ENCODE data around the gene APOM. TPM values are rescaled to one million over a fixed set of nuclear protein-coding genes. Genes with fewer than 3 reads are reported as not detected.

Gene APOM
- polyA plus RNA-seq, 1 donor, result 14.1 TPM

GRCh38 chr6:31630177-31630934 lies 25.3 kb upstream of the APOM start:
- Histone ChIP-seq H3K36me3 (ENCODE audit: control insufficient read depth, insufficient read depth, low read length) (peaks cover 99% of the 10 kb centered on the region), H3K27ac (ENCODE audit: low read length) (no peak overlapping the region), H3K27me3 (ENCODE audit: control insufficient read depth, insufficient read depth, low read length) (no peaks in the 10 kb centered on the region), H3K4me3 (ENCODE audit: low read length) (no peak overlapping the region), H3K9me3 (ENCODE audit: control insufficient read depth, low read depth, low read length) (no peaks in the 10 kb centered on the region), H3K4me1 (ENCODE audit: control insufficient read depth, insufficient read depth, low read length) (no peaks in the 10 kb centered on the region)
- no peak for DNase-seq
- 96% methylated on average over 4 of the region's 25 CpGs for WGBS (ENCODE audit: insufficient coverage, low lambda C conversion rate)

- Histone ChIP-seq H3K4me1 (ENCODE audit: control insufficient read depth, insufficient read depth, low read length) (no peaks in the 10 kb centered on the region), H3K36me3 (ENCODE audit: control insufficient read depth, insufficient read depth, low read length) (peaks cover 99% of the 10 kb centered on the region), H3K27ac (ENCODE audit: low read length) (no peak overlapping the region), H3K9me3 (ENCODE audit: control insufficient read depth, low read depth, low read length) (no peaks in the 10 kb centered on the region), H3K27me3 (ENCODE audit: control insufficient read depth, insufficient read depth, low read length) (no peaks in the 10 kb centered on the region), H3K4me3 (ENCODE audit: low read length) (no peak overlapping the region)
- no CpG with 5 or more reads among the region's 16 CpGs for WGBS (ENCODE audit: insufficient coverage, low lambda C conversion rate)
- no peak for DNase-seq
These were observed 24.5 kb upstream of the APOM start for GRCh38 chr6:31631209-31631608.

- Histone ChIP-seq H3K9me3 (ENCODE audit: control insufficient read depth, low read depth, low read length) (no peaks in the 10 kb centered on the region), H3K4me3 (ENCODE audit: low read length) (no peak overlapping the region), H3K4me1 (ENCODE audit: control insufficient read depth, insufficient read depth, low read length) (no peaks in the 10 kb centered on the region), H3K27me3 (ENCODE audit: control insufficient read depth, insufficient read depth, low read length) (no peaks in the 10 kb centered on the region), H3K27ac (ENCODE audit: low read length) (no peak overlapping the region), H3K36me3 (ENCODE audit: control insufficient read depth, insufficient read depth, low read length) (peaks cover 99% of the 10 kb centered on the region)
- 93% methylated on average over 3 of the region's 32 CpGs for WGBS (ENCODE audit: insufficient coverage, low lambda C conversion rate)
- DNase-seq, result no peak
These were observed 23.9 kb upstream of the APOM start for GRCh38 chr6:31631681-31632278.

- DNase-seq, result no peak
- 100% methylated on average over 1 of the region's 26 CpGs for WGBS (ENCODE audit: insufficient coverage, low lambda C conversion rate)
- Histone ChIP-seq H3K27ac (ENCODE audit: low read length) (no peak overlapping the region), H3K4me1 (ENCODE audit: control insufficient read depth, insufficient read depth, low read length) (no peaks in the 10 kb centered on the region), H3K27me3 (ENCODE audit: control insufficient read depth, insufficient read depth, low read length) (no peaks in the 10 kb centered on the region), H3K36me3 (ENCODE audit: control insufficient read depth, insufficient read depth, low read length) (peaks cover 99% of the 10 kb centered on the region), H3K4me3 (ENCODE audit: low read length) (no peak overlapping the region), H3K9me3 (ENCODE audit: control insufficient read depth, low read depth, low read length) (no peaks in the 10 kb centered on the region)
These were observed 23.3 kb upstream of the APOM start for GRCh38 chr6:31632279-31632946.

- DNase-seq, result no peak
- H3K4me1 ChIP-seq (ENCODE audit: control insufficient read depth, insufficient read depth, low read length), result no peaks in the 10 kb centered on the region
- no peak overlapping the region for H3K4me3 ChIP-seq (ENCODE audit: low read length)
- no CpG with 5 or more reads among the region's 7 CpGs for WGBS (ENCODE audit: insufficient coverage, low lambda C conversion rate)
- no peaks in the 10 kb centered on the region for H3K27me3 ChIP-seq (ENCODE audit: control insufficient read depth, insufficient read depth, low read length)
- no peak overlapping the region for H3K27ac ChIP-seq (ENCODE audit: low read length)
- H3K36me3 ChIP-seq (ENCODE audit: control insufficient read depth, insufficient read depth, low read length), result peaks cover 96% of the 10 kb centered on the region
- no peaks in the 10 kb centered on the region for H3K9me3 ChIP-seq (ENCODE audit: control insufficient read depth, low read depth, low read length)
These were observed 22.2 kb upstream of the APOM start for GRCh38 chr6:31633447-31633846.

GRCh38 chr6:31634131-31634530 lies 21.6 kb upstream of the APOM start:
- no peak overlapping the region for H3K4me3 ChIP-seq (ENCODE audit: low read length)
- no peaks in the 10 kb centered on the region for H3K27me3 ChIP-seq (ENCODE audit: control insufficient read depth, insufficient read depth, low read length)
- no peak overlapping the region for H3K27ac ChIP-seq (ENCODE audit: low read length)
- H3K36me3 ChIP-seq (ENCODE audit: control insufficient read depth, insufficient read depth, low read length), result peaks cover 92% of the 10 kb centered on the region
- no peak for DNase-seq
- H3K9me3 ChIP-seq (ENCODE audit: control insufficient read depth, low read depth, low read length), result no peaks in the 10 kb centered on the region
- WGBS (ENCODE audit: insufficient coverage, low lambda C conversion rate), result no CpG with 5 or more reads among the region's 3 CpGs
- H3K4me1 ChIP-seq (ENCODE audit: control insufficient read depth, insufficient read depth, low read length), result no peaks in the 10 kb centered on the region

- no peak for DNase-seq
- H3K9me3 ChIP-seq (ENCODE audit: control insufficient read depth, low read depth, low read length), result no peaks in the 10 kb centered on the region
- no peaks in the 10 kb centered on the region for H3K4me1 ChIP-seq (ENCODE audit: control insufficient read depth, insufficient read depth, low read length)
- no peaks in the 10 kb centered on the region for H3K27me3 ChIP-seq (ENCODE audit: control insufficient read depth, insufficient read depth, low read length)
- WGBS (ENCODE audit: insufficient coverage, low lambda C conversion rate), result 100% methylated on average over 1 of the region's 11 CpGs
- no peak overlapping the region for H3K27ac ChIP-seq (ENCODE audit: low read length)
- peaks cover 92% of the 10 kb centered on the region for H3K36me3 ChIP-seq (ENCODE audit: control insufficient read depth, insufficient read depth, low read length)
- H3K4me3 ChIP-seq (ENCODE audit: low read length), result no peak overlapping the region
These were observed 20.6 kb upstream of the APOM start for GRCh38 chr6:31634969-31635575.

- DNase-seq, result no peak
These were observed 18.7 kb upstream of the APOM start for GRCh38 chr6:31636698-31637596.

GRCh38 chr6:31639043-31639442 lies 16.7 kb upstream of the APOM start:
- WGBS (ENCODE audit: insufficient coverage, low lambda C conversion rate), result 100% methylated on average over 3 of the region's 9 CpGs
- Histone ChIP-seq H3K36me3 (ENCODE audit: control insufficient read depth, insufficient read depth, low read length) (peaks cover 89% of the 10 kb centered on the region), H3K27me3 (ENCODE audit: control insufficient read depth, insufficient read depth, low read length) (no peaks in the 10 kb centered on the region)

More at GRCh38 chr6:31636698-31637596, 18.7 kb upstream of the APOM start:
- H3K27ac ChIP-seq (ENCODE audit: low read length), result no peak overlapping the region
- no peaks in the 10 kb centered on the region for H3K27me3 ChIP-seq (ENCODE audit: control insufficient read depth, insufficient read depth, low read length)
- no peak overlapping the region for H3K4me3 ChIP-seq (ENCODE audit: low read length)
- H3K4me1 ChIP-seq (ENCODE audit: control insufficient read depth, insufficient read depth, low read length), result no peaks in the 10 kb centered on the region
- peaks cover 94% of the 10 kb centered on the region for H3K36me3 ChIP-seq (ENCODE audit: control insufficient read depth, insufficient read depth, low read length)
- WGBS (ENCODE audit: insufficient coverage, low lambda C conversion rate), result 84% methylated on average over 7 of the region's 27 CpGs
- H3K9me3 ChIP-seq (ENCODE audit: control insufficient read depth, low read depth, low read length), result no peaks in the 10 kb centered on the region

More at GRCh38 chr6:31639043-31639442, 16.7 kb upstream of the APOM start:
- Histone ChIP-seq H3K4me3 (ENCODE audit: low read length) (no peak overlapping the region), H3K9me3 (ENCODE audit: control insufficient read depth, low read depth, low read length) (no peaks in the 10 kb centered on the region), H3K27ac (ENCODE audit: low read length) (no peak overlapping the region), H3K4me1 (ENCODE audit: control insufficient read depth, insufficient read depth, low read length) (no peaks in the 10 kb centered on the region)
- no peak for DNase-seq
